Type B pancreatic cell (in vitro differentiated cells): Measurements from ENCODE around the gene FKBP5. TPM values are rescaled to one million over a fixed set of nuclear protein-coding genes. Genes with fewer than 3 reads are reported as not detected.
A peak's percentile ranks its signal among the peaks of the same experiment; 100 is the strongest.
"Not testable (repeated sequence)": the region's sequence is repeated elsewhere in the genome, so short reads cannot be mapped to it uniquely, and the experiment has no call there.

Source experiments
- DNase-seq: peaks from one replicate; pipeline ENCODE4 v3.0.0; 2021; ENCODE audit warnings: mixed read lengths; ENCODE audit not compliant: unreplicated experiment; ENCODE audit errors: extremely low spot score
- H3K27ac Mint-ChIP-seq: 2 replicates; pipeline ENCODE4 v1.8.0; 2021; ENCODE audit warnings: mild to moderate bottlenecking, mixed read lengths
- H3K27me3 Mint-ChIP-seq: 2 replicates; pipeline ENCODE4 v1.8.0; 2021; ENCODE audit warnings: mixed read lengths
- H3K36me3 Mint-ChIP-seq: 2 replicates; pipeline ENCODE4 v1.8.0; 2021; ENCODE audit warnings: mixed read lengths
- H3K4me1 Mint-ChIP-seq: one replicate; pipeline ENCODE4 v1.8.0; 2021; ENCODE audit warnings: mixed read lengths; ENCODE audit not compliant: unreplicated experiment
- H3K4me3 Mint-ChIP-seq: 2 replicates; pipeline ENCODE4 v1.8.0; 2021; ENCODE audit warnings: mild to moderate bottlenecking, mixed read lengths
- H3K9me3 Mint-ChIP-seq: 2 replicates; pipeline ENCODE4 v1.8.0; 2021; ENCODE audit warnings: mixed read lengths
- CTCF ChIP-seq: fragments of 200-600 bp; sonication (generic); conservative IDR thresholded peaks from 2 replicates; pipeline ENCODE4 v1.5.0; 2021; ENCODE audit warnings: antibody characterized with exemption, mild to moderate bottlenecking
- total RNA-seq: library from RNA; stranded (reverse); gene quantifications from 2 replicates; pipeline ENCODE4 v1.2.1, GENCODE V29; 2021; ENCODE audit warnings: low replicate concordance

FKBP5 gene
- total RNA-seq, 1 donor from 2014 or later = 12.5 TPM

GRCh38 chr6:35691027-35691824, 2.5 kb upstream of the FKBP5 start:
- TF ChIP-seq CTCF = no peak
- DNase-seq = no peak
- no peaks in the 10 kb centered on the region for H3K36me3 Mint-ChIP-seq
- H3K27me3 Mint-ChIP-seq = peaks cover 16% of the 10 kb centered on the region
- H3K4me1 Mint-ChIP-seq = peaks cover 14% of the 10 kb centered on the region
- H3K9me3 Mint-ChIP-seq = peaks cover 5% of the 10 kb centered on the region
- H3K4me3 Mint-ChIP-seq = no peak overlapping the region
- no peak overlapping the region for H3K27ac Mint-ChIP-seq

- Mint-ChIP-seq H3K4me3 (no peak overlapping the region), H3K27ac (no peak overlapping the region), H3K36me3 (no peaks in the 10 kb centered on the region), H3K9me3 (peaks cover 5% of the 10 kb centered on the region), H3K4me1 (peaks cover 14% of the 10 kb centered on the region), H3K27me3 (peaks cover 16% of the 10 kb centered on the region)
- TF ChIP-seq CTCF = no peak
- no peak for DNase-seq
These were observed 1.8 kb upstream of the FKBP5 start for GRCh38 chr6:35690484-35690883.

- H3K36me3 Mint-ChIP-seq, H3K9me3 Mint-ChIP-seq, H3K27ac Mint-ChIP-seq, DNase-seq: not testable (repeated sequence)
- peak overlapping the region; percentile 66 for H3K4me3 Mint-ChIP-seq
- H3K27me3 Mint-ChIP-seq = peaks cover 16% of the 10 kb centered on the region
- peaks cover 14% of the 10 kb centered on the region for H3K4me1 Mint-ChIP-seq
These were observed 1.3 kb upstream of the FKBP5 start for GRCh38 chr6:35690006-35690405.

GRCh38 chr6:35687658-35688604, 784 bp downstream of the FKBP5 start:
- Mint-ChIP-seq H3K4me1 (peaks cover 14% of the 10 kb centered on the region), H3K27me3 (peaks cover 16% of the 10 kb centered on the region), H3K27ac (peak overlapping the region; percentile 42), H3K36me3 (no peaks in the 10 kb centered on the region), H3K4me3 (peak overlapping the region; percentile 93), H3K9me3 (no peaks in the 10 kb centered on the region)
- DNase-seq = peak; percentile 70
- no peak for TF ChIP-seq CTCF

- Mint-ChIP-seq H3K4me1 (peaks cover 14% of the 10 kb centered on the region), H3K36me3 (no peaks in the 10 kb centered on the region), H3K27ac (no peak overlapping the region), H3K4me3 (peak overlapping the region; percentile 93), H3K27me3 (peaks cover 16% of the 10 kb centered on the region), H3K9me3 (no peaks in the 10 kb centered on the region)
- TF ChIP-seq CTCF = no peak
- no peak for DNase-seq
These were observed 1.7 kb downstream of the FKBP5 start for GRCh38 chr6:35686873-35687555.
